HUES48 (cell line): ENCODE measurements around the gene ZNF580.

Source experiments
- H3K27ac ChIP-seq: one replicate; pipeline ENCODE4 v1.7.0; 2013; ENCODE audit warnings: low read depth, low read length, inconsistent platforms
- H3K27me3 ChIP-seq: 2 replicates; pipeline ENCODE4 v1.6.1; 2013; ENCODE audit warnings: mild to moderate bottlenecking, low read length; ENCODE audit not compliant: control insufficient read depth, insufficient read depth
- H3K36me3 ChIP-seq: 2 replicates; pipeline ENCODE4 v1.6.1; 2013; ENCODE audit warnings: low read length; ENCODE audit not compliant: control insufficient read depth, insufficient read depth
- H3K4me1 ChIP-seq: 2 replicates; pipeline ENCODE4 v1.6.1; 2013; ENCODE audit warnings: mild to moderate bottlenecking, low read length; ENCODE audit not compliant: control insufficient read depth, insufficient read depth
- H3K4me3 ChIP-seq: 2 replicates; pipeline ENCODE4 v1.5.1; 2013; ENCODE audit warnings: mild to moderate bottlenecking, low read depth, low read length
- H3K9ac ChIP-seq: 2 replicates; pipeline ENCODE4 v1.6.1; 2013; ENCODE audit warnings: mild to moderate bottlenecking, low read depth, low read length, moderate library complexity
- H3K9me3 ChIP-seq: 2 replicates; pipeline ENCODE4 v1.6.1; 2013; ENCODE audit warnings: low read length; ENCODE audit not compliant: control insufficient read depth, insufficient read depth

The ZNF580 gene

GRCh38 chr19:55691561-55692481 lies 51.0 kb downstream of the ZNF580 start:
- Histone ChIP-seq H3K4me1 (no peaks in the 10 kb centered on the region), H3K27me3 (no peaks in the 10 kb centered on the region), H3K27ac (no peak overlapping the region), H3K9me3 (no peaks in the 10 kb centered on the region), H3K4me3 (no peak overlapping the region), H3K36me3 (peaks cover 50% of the 10 kb centered on the region), H3K9ac (no peak overlapping the region)

- no peaks in the 10 kb centered on the region for H3K9me3 ChIP-seq
Observed at GRCh38 chr19:55692681-55693081, 51.9 kb downstream of the ZNF580 start.

More at GRCh38 chr19:55692681-55693081, 51.9 kb downstream of the ZNF580 start:
- Histone ChIP-seq H3K36me3 (peaks cover 54% of the 10 kb centered on the region), H3K27ac (no peak overlapping the region), H3K4me3 (no peak overlapping the region), H3K4me1 (no peaks in the 10 kb centered on the region), H3K27me3 (no peaks in the 10 kb centered on the region), H3K9ac (no peak overlapping the region)
